Bronchus fibroblast of lung (primary cell): ENCODE results near the gene BMAL1. TPM values are rescaled to one million over a fixed set of nuclear protein-coding genes. Genes with fewer than 3 reads are reported as not detected.

Experiments used
- total RNA-seq: library from RNA; depleted of rRNA; stranded (reverse); fragments of >200 nt; gene quantifications from 2 replicates; pipeline ENCODE4 v1.2.3, GENCODE V29; 2015

Gene BMAL1
- total RNA-seq = 9.4 and 11.3 TPM in 2 replicates

DNA sequence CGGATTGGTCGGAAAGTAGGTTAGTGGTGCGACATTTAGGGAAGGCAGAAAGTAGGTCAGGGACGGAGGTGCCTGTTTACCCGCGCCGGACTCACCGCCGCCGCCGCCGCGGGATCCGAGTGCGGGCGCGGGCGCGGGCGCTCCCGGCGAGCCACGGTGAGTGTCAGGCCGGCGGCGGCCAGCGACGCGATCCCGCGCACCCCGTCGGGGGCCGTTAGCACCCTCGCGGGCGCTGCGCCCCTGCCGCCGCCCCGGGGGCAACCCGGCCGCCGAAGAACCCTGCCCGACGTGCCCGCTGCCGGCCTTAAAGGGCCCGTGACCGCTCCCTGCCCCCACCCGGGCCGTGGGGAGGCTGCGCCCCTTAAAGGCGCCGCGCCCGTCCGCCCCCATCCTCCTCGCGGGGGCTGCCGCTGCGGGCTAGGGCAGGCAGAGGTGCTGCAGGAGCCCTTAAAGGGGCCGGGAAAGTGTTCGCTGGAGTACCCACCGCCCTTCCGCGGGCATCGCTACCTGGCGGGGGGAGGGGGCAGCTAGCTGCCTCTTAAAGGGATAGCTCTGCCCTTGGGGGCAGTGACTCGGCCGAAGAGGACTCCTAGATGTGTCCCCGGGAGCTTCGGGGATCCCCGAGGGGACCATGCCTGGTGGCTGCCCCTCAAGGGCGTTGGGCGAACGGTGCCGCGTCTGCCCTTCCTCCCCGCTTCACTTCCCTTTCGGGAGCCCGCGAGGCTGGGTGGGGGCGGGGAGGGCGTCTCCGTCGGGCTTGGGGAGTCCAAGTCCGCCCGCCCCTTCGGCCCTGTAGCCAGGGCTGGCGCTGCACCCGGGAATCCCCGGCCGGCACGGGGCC, at the start of gene BMAL1:
Gene BMAL1 (plus strand): TSS at position 23 of the 841 bp plus-strand sequence. CDS start 76,519 bp downstream, outside the sequence.

Other genes with a start within 250 kb of the BMAL1 start
- 27.6 and 39.5 TPM in 2 replicates for gene BTBD10, start 185.4 kb downstream of the BMAL1 start, total RNA-seq
- gene PTH, start 218.2 kb downstream of the BMAL1 start, total RNA-seq = not detected in 2 replicates